ENCODE results near the gene DGCR8. TPM values are rescaled to one million over a fixed set of nuclear protein-coding genes. Genes with fewer than 3 reads are reported as not detected.

The DGCR8 gene
- total RNA-seq, 1 donor from 2014 or later: 29.0 TPM

DNA sequence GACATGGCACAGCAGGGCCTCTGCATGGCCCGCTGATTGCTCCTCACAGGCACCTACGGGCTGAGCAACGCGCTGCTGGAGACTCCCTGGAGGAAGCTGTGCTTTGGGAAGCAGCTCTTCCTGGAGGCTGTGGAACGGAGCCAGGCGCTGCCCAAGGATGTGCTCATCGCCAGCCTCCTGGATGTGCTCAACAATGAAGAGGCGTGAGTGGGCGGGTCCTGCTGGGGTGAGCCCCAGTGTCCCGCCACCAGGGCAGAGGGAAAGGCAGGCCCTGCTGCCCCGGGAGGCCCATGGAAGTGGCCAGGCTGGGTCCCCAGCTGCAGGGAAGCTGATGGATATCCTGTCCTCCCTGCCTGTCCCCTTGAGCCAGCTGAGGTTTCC is 18.6 kb upstream of the DGCR8 start:
- TF ChIP-seq, protein P1, sequence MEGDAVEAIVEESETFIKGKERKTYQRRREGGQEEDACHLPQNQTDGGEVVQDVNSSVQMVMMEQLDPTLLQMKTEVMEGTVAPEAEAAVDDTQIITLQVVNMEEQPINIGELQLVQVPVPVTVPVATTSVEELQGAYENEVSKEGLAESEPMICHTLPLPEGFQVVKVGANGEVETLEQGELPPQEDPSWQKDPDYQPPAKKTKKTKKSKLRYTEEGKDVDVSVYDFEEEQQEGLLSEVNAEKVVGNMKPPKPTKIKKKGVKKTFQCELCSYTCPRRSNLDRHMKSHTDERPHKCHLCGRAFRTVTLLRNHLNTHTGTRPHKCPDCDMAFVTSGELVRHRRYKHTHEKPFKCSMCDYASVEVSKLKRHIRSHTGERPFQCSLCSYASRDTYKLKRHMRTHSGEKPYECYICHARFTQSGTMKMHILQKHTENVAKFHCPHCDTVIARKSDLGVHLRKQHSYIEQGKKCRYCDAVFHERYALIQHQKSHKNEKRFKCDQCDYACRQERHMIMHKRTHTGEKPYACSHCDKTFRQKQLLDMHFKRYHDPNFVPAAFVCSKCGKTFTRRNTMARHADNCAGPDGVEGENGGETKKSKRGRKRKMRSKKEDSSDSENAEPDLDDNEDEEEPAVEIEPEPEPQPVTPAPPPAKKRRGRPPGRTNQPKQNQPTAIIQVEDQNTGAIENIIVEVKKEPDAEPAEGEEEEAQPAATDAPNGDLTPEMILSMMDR (IDR thresholded peaks at IDR 0.05; ENCODE audit: insufficient read depth, low read depth, low read length): no peak
- no peak for TF ChIP-seq EZH2 (IDR thresholded peaks at IDR 0.05; ENCODE audit: insufficient read depth, low read length)
- DNase-seq (ENCODE audit: low read depth) (peak; percentile 28), FAIRE-seq (no peak)
- Mint-ChIP-seq H3K4me1 (ENCODE audit: low read depth, unreplicated experiment) (peaks cover 7% of the 10 kb centered on the region), H3K27me3 (ENCODE audit: low read depth, unreplicated experiment) (no peaks in the 10 kb centered on the region), H3K27ac (ENCODE audit: unreplicated experiment) (no peak overlapping the region), H3K36me3 (ENCODE audit: low read depth, unreplicated experiment) (peaks cover 23% of the 10 kb centered on the region), H3K9me3 (ENCODE audit: unreplicated experiment) (no peaks in the 10 kb centered on the region), H3K4me3 (ENCODE audit: unreplicated experiment) (no peak overlapping the region)
- Histone ChIP-seq H4K20me1 (ENCODE audit: insufficient read depth, low read length) (peaks cover 11% of the 10 kb centered on the region), H2AFZ (ENCODE audit: low read depth, low read length) (no peak overlapping the region), H3K4me3 (ENCODE audit: insufficient read depth, low read depth, low read length) (no peak overlapping the region), H3K27me3 (ENCODE audit: insufficient read depth, low read length) (no peaks in the 10 kb centered on the region), H3K9ac (ENCODE audit: low read length) (no peak overlapping the region), H3K79me2 (ENCODE audit: insufficient read depth, low read length) (no peaks in the 10 kb centered on the region), H3K4me1 (ENCODE audit: insufficient read depth, low read length) (peaks cover 13% of the 10 kb centered on the region), H3K36me3 (ENCODE audit: insufficient read depth, low read length) (no peaks in the 10 kb centered on the region), H3K27ac (ENCODE audit: low read depth, low read length) (no peak overlapping the region), H3K9me3 (ENCODE audit: insufficient read depth, low read depth, low read length) (no peaks in the 10 kb centered on the region), H3K4me2 (ENCODE audit: low read length) (no peak overlapping the region)

GRCh38 chr22:20062043-20062765 is 17.8 kb upstream of the DGCR8 start:
- Histone ChIP-seq H3K9me3 (ENCODE audit: insufficient read depth, low read depth, low read length) (no peaks in the 10 kb centered on the region), H3K9ac (ENCODE audit: low read length) (no peak overlapping the region), H3K4me3 (ENCODE audit: insufficient read depth, low read depth, low read length) (no peak overlapping the region), H2AFZ (ENCODE audit: low read depth, low read length) (no peak overlapping the region), H3K27ac (ENCODE audit: low read depth, low read length) (no peak overlapping the region), H3K4me2 (ENCODE audit: low read length) (peak overlapping the region; percentile 39), H3K4me1 (ENCODE audit: insufficient read depth, low read length) (peaks cover 13% of the 10 kb centered on the region), H3K36me3 (ENCODE audit: insufficient read depth, low read length) (no peaks in the 10 kb centered on the region), H3K79me2 (ENCODE audit: insufficient read depth, low read length) (no peaks in the 10 kb centered on the region), H4K20me1 (ENCODE audit: insufficient read depth, low read length) (peaks cover 11% of the 10 kb centered on the region), H3K27me3 (ENCODE audit: insufficient read depth, low read length) (no peaks in the 10 kb centered on the region)
- Mint-ChIP-seq H3K9me3 (ENCODE audit: unreplicated experiment) (no peaks in the 10 kb centered on the region), H3K4me3 (ENCODE audit: unreplicated experiment) (no peak overlapping the region), H3K27ac (ENCODE audit: unreplicated experiment) (no peak overlapping the region), H3K4me1 (ENCODE audit: low read depth, unreplicated experiment) (peaks cover 7% of the 10 kb centered on the region), H3K27me3 (ENCODE audit: low read depth, unreplicated experiment) (no peaks in the 10 kb centered on the region), H3K36me3 (ENCODE audit: low read depth, unreplicated experiment) (peaks cover 21% of the 10 kb centered on the region)
- FAIRE-seq (no peak), DNase-seq (ENCODE audit: low read depth) (no peak)
- TF ChIP-seq, protein P1 (IDR thresholded peaks at IDR 0.05; ENCODE audit: insufficient read depth, low read depth, low read length): no peak
- TF ChIP-seq EZH2 (IDR thresholded peaks at IDR 0.05; ENCODE audit: insufficient read depth, low read length): no peak

GRCh38 chr22:20062766-20063083 is 17.3 kb upstream of the DGCR8 start:
- H3K4me3 ChIP-seq (ENCODE audit: insufficient read depth, low read depth, low read length): no peak overlapping the region
- Mint-ChIP-seq H3K4me3 (ENCODE audit: unreplicated experiment) (no peak overlapping the region), H3K4me1 (ENCODE audit: low read depth, unreplicated experiment) (peaks cover 7% of the 10 kb centered on the region), H3K27me3 (ENCODE audit: low read depth, unreplicated experiment) (no peaks in the 10 kb centered on the region), H3K36me3 (ENCODE audit: low read depth, unreplicated experiment) (peaks cover 17% of the 10 kb centered on the region), H3K27ac (ENCODE audit: unreplicated experiment) (no peak overlapping the region), H3K9me3 (ENCODE audit: unreplicated experiment) (no peaks in the 10 kb centered on the region)
- TF ChIP-seq EZH2 (IDR thresholded peaks at IDR 0.05; ENCODE audit: insufficient read depth, low read length): no peak
- TF ChIP-seq, protein P1 (IDR thresholded peaks at IDR 0.05; ENCODE audit: insufficient read depth, low read depth, low read length): no peak
- H3K27me3 ChIP-seq (ENCODE audit: insufficient read depth, low read length): no peaks in the 10 kb centered on the region
- no peaks in the 10 kb centered on the region for H3K9me3 ChIP-seq (ENCODE audit: insufficient read depth, low read depth, low read length)
- no peak overlapping the region for H3K9ac ChIP-seq (ENCODE audit: low read length)
- peaks cover 13% of the 10 kb centered on the region for H3K4me1 ChIP-seq (ENCODE audit: insufficient read depth, low read length)
- H3K4me2 ChIP-seq (ENCODE audit: low read length): peak overlapping the region; percentile 39
- no peak for FAIRE-seq
- peak; percentile 61 for DNase-seq (ENCODE audit: low read depth)
- no peaks in the 10 kb centered on the region for H3K36me3 ChIP-seq (ENCODE audit: insufficient read depth, low read length)
- no peaks in the 10 kb centered on the region for H3K79me2 ChIP-seq (ENCODE audit: insufficient read depth, low read length)
- H3K27ac ChIP-seq (ENCODE audit: low read depth, low read length): no peak overlapping the region
- no peak overlapping the region for H2AFZ ChIP-seq (ENCODE audit: low read depth, low read length)
- peaks cover 11% of the 10 kb centered on the region for H4K20me1 ChIP-seq (ENCODE audit: insufficient read depth, low read length)

Measured in astrocyte (in vitro differentiated cells and primary cell).